ENCODE results near the gene TGFA.
A peak's percentile ranks its signal among the peaks of the same experiment; 100 is the strongest.

TGFA gene

GRCh38 chr2:70552501-70553333 is 909 bp downstream of the TGFA start:
- peak; percentile 14 for DNase-seq

- DNase-seq = no peak
These were observed 2.5 kb downstream of the TGFA start for GRCh38 chr2:70551167-70551566.

- DNase-seq = no peak
These were observed 3.7 kb downstream of the TGFA start for GRCh38 chr2:70549962-70550361.

- DNase-seq = no peak
These were observed 4.4 kb downstream of the TGFA start for GRCh38 chr2:70549064-70549710.

- DNase-seq = no peak
These were observed 5.4 kb downstream of the TGFA start for GRCh38 chr2:70548233-70548632.

GRCh38 chr2:70546885-70547284 is 6.7 kb downstream of the TGFA start:
- DNase-seq = no peak

- DNase-seq = no peak
These were observed 7.2 kb downstream of the TGFA start for GRCh38 chr2:70546376-70546775.

- no peak for DNase-seq
These were observed 12.1 kb downstream of the TGFA start for GRCh38 chr2:70541481-70542020.

GRCh38 chr2:70537840-70538239 is 15.8 kb downstream of the TGFA start:
- no peak for DNase-seq

GRCh38 chr2:70536517-70537055 is 17.0 kb downstream of the TGFA start:
- DNase-seq = no peak

GRCh38 chr2:70535573-70535972 is 18.1 kb downstream of the TGFA start:
- no peak for DNase-seq

GRCh38 chr2:70534183-70534836 is 19.3 kb downstream of the TGFA start:
- DNase-seq = no peak

GRCh38 chr2:70532244-70532935 is 21.2 kb downstream of the TGFA start:
- no peak for DNase-seq

- no peak for DNase-seq
These were observed 22.1 kb downstream of the TGFA start for GRCh38 chr2:70531419-70532086.

GRCh38 chr2:70529610-70530009 is 24.0 kb downstream of the TGFA start:
- no peak for DNase-seq

GRCh38 chr2:70528929-70529328 is 24.7 kb downstream of the TGFA start:
- DNase-seq = no peak

- DNase-seq = no peak
These were observed 25.4 kb downstream of the TGFA start for GRCh38 chr2:70528276-70528675.

- DNase-seq = no peak
These were observed 26.1 kb downstream of the TGFA start for GRCh38 chr2:70527447-70528080.

GRCh38 chr2:70526126-70526525 is 27.5 kb downstream of the TGFA start:
- no peak for DNase-seq

- no peak for DNase-seq
These were observed 28.6 kb downstream of the TGFA start for GRCh38 chr2:70525032-70525431.
